Head of caudate nucleus (tissue), 42 donors: ENCODE results near the gene WDR36.

Experiments used
- DNase-seq, 42 donors: peaks; one replicate each; pipeline versions ENCODE4 v3.0.0 to v3.0.0-alpha.2; 2020 to 2021; ENCODE audit warnings: mixed read lengths in 7 of 42
- intact Hi-C: fragments of 100-400 bp; cut with DNase I; formaldehyde crosslinking; loops from one replicate; pipeline ENCODE4 v1.15.0; 2022

WDR36 gene

GRCh38 chr5:111092062-111092853 is at the start of gene WDR36:
TSS of gene WDR36 (plus strand) at chr5:111092348. CDS start at chr5:111092457, 109 bp downstream.
- intact Hi-C loops: no loop called here

GRCh38 chr5:111043712-111044506 is 48.2 kb upstream of the WDR36 start:
- DNase-seq: no peak
- intact Hi-C loops: no loop called here

More at GRCh38 chr5:111092062-111092853, at the start of gene WDR36:
- peak; percentile 80 to 97 (median 90) for DNase-seq

GRCh38 chr5:111058064-111058463 is 34.1 kb upstream of the WDR36 start:
- DNase-seq: no peak
- intact Hi-C loops: no loop called here

GRCh38 chr5:111060169-111060568 is 32.0 kb upstream of the WDR36 start:
- intact Hi-C loops: no loop called here
- DNase-seq: no peak

GRCh38 chr5:111061618-111062017 is 30.5 kb upstream of the WDR36 start:
- intact Hi-C loops: no loop called here
- DNase-seq: no peak

- intact Hi-C loops: no loop called here
- DNase-seq: peak in 15 of 42 donors; percentile 3 to 59 (median 17)
These were observed 28.3 kb upstream of the WDR36 start for GRCh38 chr5:111063709-111064322.

- DNase-seq: no peak
- intact Hi-C loops: no loop called here
These were observed 25.7 kb upstream of the WDR36 start for GRCh38 chr5:111066261-111066938.

- no peak for DNase-seq
- intact Hi-C loops: no loop called here
These were observed 23.9 kb upstream of the WDR36 start for GRCh38 chr5:111068213-111068612.

- no peak for DNase-seq
- intact Hi-C loops: no loop called here
These were observed 22.3 kb upstream of the WDR36 start for GRCh38 chr5:111069839-111070238.

GRCh38 chr5:111070272-111071134 is 21.6 kb upstream of the WDR36 start:
- intact Hi-C loops: no loop called here
- peak in 22 of 42 donors; percentile 1 to 45 (median 19) for DNase-seq

GRCh38 chr5:111071413-111071812 is 20.7 kb upstream of the WDR36 start, which contains the start of gene TSLP:
TSS of gene TSLP (plus strand) at chr5:111071713. CDS start at chr5:111071891, 178 bp downstream.
- DNase-seq: no peak
- intact Hi-C loops: no loop called here

GRCh38 chr5:111072949-111073682 is 19.0 kb upstream of the WDR36 start:
- intact Hi-C loops: no loop called here
- DNase-seq: peak in 39 of 42 donors; percentile 5 to 70 (median 36)

GRCh38 chr5:111074244-111074643 is 17.9 kb upstream of the WDR36 start:
- intact Hi-C loops: no loop called here
- DNase-seq: no peak

GRCh38 chr5:111075520-111075919 is 16.6 kb upstream of the WDR36 start:
- intact Hi-C loops: no loop called here

GRCh38 chr5:111076091-111076490 is 16.1 kb upstream of the WDR36 start:
- DNase-seq: no peak
- intact Hi-C loops: no loop called here

More at GRCh38 chr5:111075520-111075919, 16.6 kb upstream of the WDR36 start:
- DNase-seq: no peak

- intact Hi-C loops: no loop called here
- no peak for DNase-seq
These were observed 14.5 kb upstream of the WDR36 start for GRCh38 chr5:111077678-111078077.

- intact Hi-C loops: no loop called here
- DNase-seq: no peak
These were observed 12.3 kb upstream of the WDR36 start for GRCh38 chr5:111079846-111080245.

- DNase-seq: no peak
- intact Hi-C loops: no loop called here
These were observed 8.8 kb upstream of the WDR36 start for GRCh38 chr5:111083323-111083722.
